Gastrocnemius medialis (tissue), 4 donors: ENCODE measurements around the gene RAB26.

ENCODE experiments used
- POLR2A ChIP-seq, 2 donors: fragments of 450-650 bp; IDR thresholded peaks; one replicate each; pipeline ENCODE4 v1.6.1; 2017; ENCODE audit warnings: antibody characterized with exemption in 2 of 2, mild to moderate bottlenecking in 2 of 2, moderate library complexity in 2 of 2
- TF ChIP-seq, protein P1 (sequence below), 5 experiments: fragments of 450-650 bp in 3 of 5; fragments of 200-600 bp in 2 of 5; sonication (generic) in 2 of 5; IDR thresholded peaks in 4 of 5; conservative IDR thresholded peaks in 1 of 5; 1 replicate in 4 of 5; 2 replicates in 1 of 5; pipeline ENCODE4 v1.5.1; 2016 to 2019; ENCODE audit warnings: antibody characterized with exemption in 5 of 5, mild to moderate bottlenecking in 3 of 5, moderate library complexity in 3 of 5

- TF ChIP-seq, protein P1, sequence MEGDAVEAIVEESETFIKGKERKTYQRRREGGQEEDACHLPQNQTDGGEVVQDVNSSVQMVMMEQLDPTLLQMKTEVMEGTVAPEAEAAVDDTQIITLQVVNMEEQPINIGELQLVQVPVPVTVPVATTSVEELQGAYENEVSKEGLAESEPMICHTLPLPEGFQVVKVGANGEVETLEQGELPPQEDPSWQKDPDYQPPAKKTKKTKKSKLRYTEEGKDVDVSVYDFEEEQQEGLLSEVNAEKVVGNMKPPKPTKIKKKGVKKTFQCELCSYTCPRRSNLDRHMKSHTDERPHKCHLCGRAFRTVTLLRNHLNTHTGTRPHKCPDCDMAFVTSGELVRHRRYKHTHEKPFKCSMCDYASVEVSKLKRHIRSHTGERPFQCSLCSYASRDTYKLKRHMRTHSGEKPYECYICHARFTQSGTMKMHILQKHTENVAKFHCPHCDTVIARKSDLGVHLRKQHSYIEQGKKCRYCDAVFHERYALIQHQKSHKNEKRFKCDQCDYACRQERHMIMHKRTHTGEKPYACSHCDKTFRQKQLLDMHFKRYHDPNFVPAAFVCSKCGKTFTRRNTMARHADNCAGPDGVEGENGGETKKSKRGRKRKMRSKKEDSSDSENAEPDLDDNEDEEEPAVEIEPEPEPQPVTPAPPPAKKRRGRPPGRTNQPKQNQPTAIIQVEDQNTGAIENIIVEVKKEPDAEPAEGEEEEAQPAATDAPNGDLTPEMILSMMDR (IDR thresholded peaks at IDR 0.05 in 4 of 5, conservative IDR thresholded peaks at IDR 0.05 in 1 of 5): no peak
- TF ChIP-seq POLR2A (IDR thresholded peaks at IDR 0.05): no peak
Measured at GRCh38 chr16:2188395-2188794, 40.0 kb downstream of the RAB26 start.
